Stimulated activated CD4-positive, alpha-beta T cell treated with anti-CD3 and anti-CD28 coated beads, TNF-alpha, amount 100 ng/mL, for 4 hours (primary cell): ENCODE measurements around the gene ELFN1.

Experiments used
- DNase-seq, 3 experiments: peaks; one replicate each; pipeline ENCODE4 v3.0.0-alpha.2; 2020; ENCODE audit warnings: low read depth in 3 of 3

ELFN1 gene

DNA sequence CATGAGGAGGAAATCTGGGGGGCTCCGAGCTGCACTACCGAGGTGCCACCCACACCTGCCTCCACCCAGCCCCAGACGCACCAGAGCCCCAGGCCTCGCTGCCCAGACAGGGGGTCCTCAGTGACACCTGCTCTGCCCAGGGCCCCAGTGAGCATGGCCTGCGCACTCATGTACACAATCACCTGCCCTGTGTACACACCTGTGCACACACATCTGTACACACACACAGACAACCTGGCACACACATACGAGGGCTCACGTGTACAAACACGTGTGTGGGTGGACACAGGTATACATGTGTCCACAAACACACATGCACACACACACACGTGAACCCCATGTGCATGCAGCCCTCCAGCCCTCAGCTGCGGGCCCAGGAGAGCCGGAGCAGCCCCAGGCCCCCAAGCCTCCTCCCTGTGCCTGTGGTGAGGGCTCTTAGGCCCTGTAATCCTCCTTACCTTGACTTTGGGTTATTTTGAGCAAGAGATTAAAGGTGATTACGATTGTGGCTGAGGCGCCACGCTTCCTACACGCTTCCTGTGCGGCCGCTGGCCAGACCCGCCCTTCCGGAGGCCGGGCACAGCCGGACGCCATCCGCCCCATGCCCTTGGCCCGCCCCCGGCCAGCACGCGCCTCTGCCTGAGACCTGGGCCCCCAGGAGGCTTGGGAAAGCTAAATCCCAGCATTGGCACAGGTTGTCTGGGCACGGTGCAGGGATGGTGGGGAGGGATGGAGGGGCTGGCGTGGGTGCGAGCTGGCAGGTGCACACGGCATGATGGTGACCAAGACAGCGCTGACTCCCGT lies 71.9 kb downstream of the ELFN1 start:
- no peak for DNase-seq

DNA sequence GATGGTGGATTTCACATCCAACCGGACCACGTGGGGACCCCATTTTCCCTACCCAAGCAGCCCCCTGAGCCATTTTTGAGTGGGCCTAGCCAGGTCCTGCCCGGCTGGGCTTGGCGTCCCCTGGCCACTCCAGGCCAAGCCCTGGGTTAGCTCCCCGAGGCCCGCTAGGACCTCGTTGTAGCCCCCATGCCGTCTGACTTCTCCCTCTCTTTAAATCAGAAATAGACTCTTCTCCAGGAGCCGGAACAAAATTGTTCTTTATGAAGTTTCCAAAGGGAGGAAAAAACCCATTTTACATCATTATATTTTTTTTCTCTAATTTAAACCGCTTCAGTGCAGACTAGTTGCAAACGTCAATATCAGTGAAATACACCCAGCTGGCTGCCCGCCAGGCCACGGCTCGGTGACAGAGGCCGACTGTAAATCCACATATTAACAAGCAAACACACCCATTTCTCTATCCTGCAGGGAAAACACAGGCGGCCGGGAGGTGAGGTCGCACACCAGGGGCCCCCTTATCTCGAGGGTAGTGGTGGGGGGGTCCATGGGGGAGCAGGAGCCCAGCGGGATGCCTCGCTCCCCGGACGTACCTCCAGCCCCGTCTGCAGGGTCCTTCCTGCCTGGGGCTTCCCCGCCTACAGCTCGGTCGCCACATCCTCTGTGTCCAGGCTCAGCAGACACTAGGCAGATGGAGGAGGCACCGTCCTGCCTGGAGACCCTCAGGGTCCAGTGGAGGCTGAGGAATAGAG lies 72.7 kb downstream of the ELFN1 start:
- DNase-seq, result no peak

GRCh38 chr7:1743481-1744230 lies 73.6 kb downstream of the ELFN1 start:
- no peak for DNase-seq

DNA sequence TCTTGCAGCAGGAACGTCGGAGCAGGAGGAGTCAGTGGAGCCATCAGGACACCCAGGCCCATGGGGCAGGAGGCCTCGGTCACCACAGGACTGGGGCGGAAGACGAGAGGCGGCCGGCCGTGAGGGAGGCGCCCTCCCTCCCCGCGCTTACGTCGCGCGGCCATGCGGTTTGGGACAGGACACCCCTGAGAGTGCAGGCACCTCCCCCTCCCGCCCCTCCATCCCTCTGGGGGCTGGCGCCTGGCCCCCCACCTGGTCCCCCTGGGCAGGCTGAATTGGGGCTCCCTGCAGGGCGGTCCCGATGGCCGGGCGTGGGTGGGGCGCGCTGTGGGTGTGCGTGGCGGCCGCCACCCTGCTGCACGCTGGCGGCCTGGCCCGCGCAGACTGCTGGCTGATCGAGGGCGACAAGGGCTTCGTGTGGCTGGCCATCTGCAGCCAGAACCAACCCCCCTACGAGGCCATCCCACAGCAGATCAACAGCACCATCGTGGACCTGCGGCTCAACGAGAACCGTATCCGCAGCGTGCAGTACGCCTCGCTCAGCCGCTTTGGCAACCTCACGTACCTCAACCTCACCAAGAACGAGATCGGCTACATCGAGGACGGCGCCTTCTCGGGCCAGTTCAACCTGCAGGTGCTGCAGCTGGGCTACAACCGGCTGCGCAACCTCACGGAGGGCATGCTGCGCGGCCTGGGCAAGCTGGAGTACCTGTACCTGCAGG lies 74.4 kb downstream of the ELFN1 start:
- DNase-seq, result no peak

DNA sequence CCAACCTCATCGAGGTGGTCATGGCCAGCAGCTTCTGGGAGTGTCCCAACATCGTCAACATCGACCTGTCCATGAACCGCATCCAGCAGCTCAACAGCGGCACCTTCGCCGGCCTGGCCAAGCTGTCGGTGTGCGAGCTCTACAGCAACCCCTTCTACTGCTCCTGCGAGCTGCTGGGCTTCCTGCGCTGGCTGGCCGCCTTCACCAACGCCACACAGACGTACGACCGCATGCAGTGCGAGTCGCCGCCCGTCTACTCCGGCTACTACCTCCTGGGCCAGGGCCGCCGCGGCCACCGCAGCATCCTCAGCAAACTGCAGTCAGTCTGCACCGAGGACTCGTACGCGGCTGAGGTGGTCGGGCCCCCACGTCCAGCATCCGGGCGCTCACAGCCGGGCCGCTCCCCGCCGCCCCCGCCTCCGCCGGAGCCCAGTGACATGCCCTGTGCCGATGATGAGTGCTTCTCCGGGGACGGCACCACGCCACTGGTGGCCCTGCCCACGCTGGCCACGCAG lies 75.0 kb downstream of the ELFN1 start:
- DNase-seq, result no peak

DNA sequence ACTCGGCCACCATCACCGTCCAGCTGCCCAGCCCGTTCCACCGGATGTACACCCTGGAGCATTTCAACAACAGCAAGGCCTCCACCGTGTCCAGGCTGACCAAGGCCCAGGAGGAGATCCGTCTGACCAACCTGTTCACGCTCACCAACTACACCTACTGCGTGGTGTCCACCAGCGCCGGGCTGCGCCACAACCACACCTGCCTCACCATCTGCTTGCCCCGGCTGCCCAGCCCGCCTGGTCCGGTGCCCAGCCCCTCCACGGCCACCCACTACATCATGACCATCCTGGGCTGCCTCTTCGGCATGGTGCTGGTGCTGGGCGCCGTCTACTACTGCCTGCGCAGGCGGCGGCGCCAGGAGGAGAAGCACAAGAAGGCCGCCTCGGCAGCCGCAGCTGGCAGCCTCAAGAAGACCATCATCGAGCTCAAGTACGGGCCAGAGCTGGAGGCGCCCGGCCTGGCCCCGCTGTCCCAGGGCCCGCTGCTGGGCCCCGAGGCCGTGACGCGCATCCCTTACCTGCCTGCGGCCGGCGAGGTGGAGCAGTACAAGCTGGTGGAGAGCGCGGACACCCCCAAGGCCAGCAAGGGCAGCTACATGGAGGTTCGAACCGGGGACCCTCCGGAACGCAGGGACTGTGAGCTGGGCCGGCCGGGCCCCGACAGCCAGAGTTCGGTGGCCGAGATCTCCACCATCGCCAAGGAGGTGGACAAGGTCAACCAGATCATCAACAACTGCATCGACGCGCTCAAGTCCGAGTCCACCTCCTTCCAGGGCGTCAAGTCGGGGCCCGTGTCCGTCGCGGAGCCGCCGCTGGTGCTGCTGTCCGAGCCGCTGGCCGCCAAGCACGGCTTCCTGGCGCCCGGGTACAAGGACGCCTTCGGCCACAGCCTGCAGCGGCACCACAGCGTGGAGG lies 75.8 kb downstream of the ELFN1 start:
- DNase-seq, result no peak

DNA sequence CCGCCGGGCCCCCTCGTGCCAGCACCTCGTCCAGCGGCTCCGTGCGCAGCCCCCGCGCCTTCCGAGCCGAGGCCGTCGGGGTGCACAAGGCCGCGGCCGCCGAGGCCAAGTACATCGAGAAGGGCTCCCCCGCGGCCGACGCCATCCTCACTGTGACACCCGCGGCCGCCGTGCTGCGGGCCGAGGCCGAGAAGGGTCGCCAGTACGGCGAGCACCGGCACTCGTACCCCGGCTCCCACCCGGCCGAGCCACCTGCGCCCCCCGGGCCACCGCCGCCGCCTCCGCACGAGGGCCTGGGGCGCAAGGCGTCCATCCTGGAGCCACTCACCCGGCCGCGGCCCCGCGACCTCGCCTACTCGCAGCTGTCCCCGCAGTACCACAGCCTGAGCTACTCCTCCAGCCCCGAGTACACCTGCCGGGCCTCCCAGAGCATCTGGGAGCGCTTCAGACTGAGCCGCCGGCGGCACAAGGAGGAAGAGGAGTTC lies 76.5 kb downstream of the ELFN1 start:
- DNase-seq, result no peak

GRCh38 chr7:1747004-1747801 lies 77.1 kb downstream of the ELFN1 start:
- no peak for DNase-seq

- no peak for DNase-seq
Observed at GRCh38 chr7:1748076-1748838, 78.2 kb downstream of the ELFN1 start.

- DNase-seq, result no peak
Observed at GRCh38 chr7:1748839-1749173, 78.7 kb downstream of the ELFN1 start.

GRCh38 chr7:1749351-1749863 lies 79.3 kb downstream of the ELFN1 start:
- no peak for DNase-seq

GRCh38 chr7:1749864-1750466 lies 79.9 kb downstream of the ELFN1 start:
- no peak for DNase-seq

GRCh38 chr7:1750541-1751021 lies 80.5 kb downstream of the ELFN1 start:
- DNase-seq, result no peak

DNA sequence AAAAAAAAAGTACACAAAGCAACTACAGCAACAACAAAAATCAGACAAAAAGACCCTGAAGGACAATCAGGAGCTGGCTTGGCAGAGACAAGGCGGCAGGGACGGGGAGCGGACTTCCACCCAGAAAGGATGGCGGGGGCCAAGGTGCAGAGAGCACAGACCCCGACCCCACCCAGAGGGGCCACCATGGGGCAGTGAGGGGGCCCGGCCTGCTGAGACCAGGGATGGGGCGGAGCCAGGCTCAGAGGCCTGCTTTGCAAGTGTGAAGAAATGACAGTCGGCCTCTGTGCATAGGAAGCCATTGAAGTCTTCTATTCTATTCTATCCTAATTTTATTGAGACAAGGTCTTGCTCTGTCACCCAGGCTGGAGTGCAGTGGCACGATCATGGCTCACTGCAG lies 82.0 kb downstream of the ELFN1 start:
- no peak for DNase-seq

- DNase-seq, result no peak
Observed at GRCh38 chr7:1752771-1753563, 82.9 kb downstream of the ELFN1 start.

GRCh38 chr7:1753564-1753867 lies 83.4 kb downstream of the ELFN1 start:
- DNase-seq, result no peak

- DNase-seq, result no peak
Observed at GRCh38 chr7:1754345-1754908, 84.3 kb downstream of the ELFN1 start.
